Kidney (tissue), 14 donors: ENCODE data around the gene MAP3K7CL. TPM values are rescaled to one million over a fixed set of nuclear protein-coding genes. Genes with fewer than 3 reads are reported as not detected.

Experiments used
- DNase-seq, 5 donors: peaks; one replicate each; pipeline ENCODE4 v3.0.0-alpha.2; 2013 to 2020
- FAIRE-seq: peaks from 2 replicates; lab custom pipeline; 2012; peaks lifted over from hg19 to GRCh38; lab: Jason Lieb, UNC
- H3K27ac ChIP-seq, 2 donors: one replicate each; pipeline ENCODE4 v1.7.0; 2013; ENCODE audit warnings: low read depth in 2 of 2, low read length in 2 of 2, inconsistent platforms in 1 of 2
- H3K27me3 ChIP-seq: one replicate; pipeline ENCODE4 v1.7.1; 2013; ENCODE audit warnings: low read length, inconsistent platforms; ENCODE audit not compliant: control insufficient read depth, insufficient read depth
- H3K36me3 ChIP-seq, 3 donors: one replicate each; pipeline versions ENCODE4 v1.7.0 to v1.7.1; 2013; ENCODE audit warnings: low read length in 3 of 3, control low read depth in 1 of 3, inconsistent platforms in 1 of 3; ENCODE audit not compliant: insufficient read depth in 3 of 3, control insufficient read depth in 2 of 3
- H3K4me1 ChIP-seq, 3 donors: one replicate each; pipeline versions ENCODE4 v1.7.0 to v1.7.1; 2013; ENCODE audit warnings: low read length in 3 of 3, inconsistent platforms in 1 of 3, low read depth in 1 of 3; ENCODE audit not compliant: control insufficient read depth in 2 of 3, insufficient read depth in 2 of 3
- H3K4me3 ChIP-seq, 3 donors: one replicate each; pipeline versions ENCODE4 v1.7.0 to v1.8.1; 2013; ENCODE audit warnings: low read length in 3 of 3, control low read depth in 1 of 3, inconsistent platforms in 1 of 3
- H3K9ac ChIP-seq, 3 donors: one replicate each; pipeline versions ENCODE4 v1.7.0 to v1.7.1; 2013; ENCODE audit warnings: low read length in 3 of 3, control low read depth in 1 of 3, inconsistent platforms in 1 of 3
- H3K9me3 ChIP-seq, 3 donors: one replicate each; pipeline versions ENCODE4 v1.7.0 to v1.7.1; 2013; ENCODE audit warnings: low read length in 3 of 3, control low read depth in 1 of 3, inconsistent platforms in 1 of 3; ENCODE audit not compliant: control insufficient read depth in 2 of 3, insufficient read depth in 1 of 3
- intact Hi-C: fragments of 100-400 bp; cut with DNase I; formaldehyde crosslinking; loops from one replicate; pipeline ENCODE4 v1.11.1; 2022
- polyA plus RNA-seq: library from polyadenylated mRNA; stranded (reverse); fragments of 350-450 nt; fragmentation: Illumina TruSeq; extraction: RNeasy Lipid Tissue Mini Kit (QIAGEN cat#74804); gene quantifications from one replicate; pipeline ENCODE4 v1.2.3, GENCODE V29; 2014; ENCODE audit warnings: low read depth, low replicate concordance; ENCODE audit not compliant: insufficient read depth
- total RNA-seq: library from RNA; stranded (reverse); fragmentation: NEBNext Ultra II Directional; extraction: Animal tissue kit (Norgen Biotek cat#: 25700); gene quantifications from one replicate; pipeline ENCODE4 v1.2.1, GENCODE V29; 2021
- TF ChIP-seq, protein P1 (sequence below): IDR thresholded peaks from 3 replicates; pipeline ENCODE4 v1.5.1; 2012; ENCODE audit warnings: mild to moderate bottlenecking, moderate library complexity, borderline replicate concordance; ENCODE audit not compliant: insufficient read depth; ENCODE audit errors: extremely low read depth
- donor health status: control.
- donor health status: control.
- donor health status: control.
- donor health status: control.
- donor health status: control.
- donor health status: DM: yes; HTN: yes; CAD: no.
- donor health status: Normal renal cell carcinoma (clear cell type).

MAP3K7CL gene
- total and polyA plus RNA-seq, 2 donors from 2014 or later: 5.4 to 12.7 TPM

DNA sequence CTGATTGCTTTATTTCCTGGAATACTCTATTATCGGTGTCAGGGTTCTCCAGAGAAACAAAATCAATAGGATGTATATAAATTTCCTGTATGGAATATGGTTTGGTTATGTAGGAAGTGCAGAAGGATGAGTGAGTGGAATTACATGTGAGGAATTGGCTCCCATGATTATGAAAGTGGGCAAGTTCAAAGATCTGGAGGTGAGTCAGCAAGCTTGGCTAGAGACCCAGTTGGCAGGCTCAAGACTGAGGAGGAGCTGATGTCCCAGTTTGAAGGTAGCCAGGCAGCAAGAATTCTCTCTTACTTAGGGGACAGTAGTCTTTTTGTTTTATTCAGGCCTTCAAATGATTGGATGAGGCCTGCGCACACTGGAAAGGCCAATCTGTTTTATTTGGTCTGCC is 57.5 kb downstream of the MAP3K7CL start:
- Histone ChIP-seq H3K4me1 (peaks cover 0 to 4% (median 2%) of the 10 kb centered on the region in 3 donors), H3K36me3 (no peaks in the 10 kb centered on the region), H3K9me3 (no peaks in the 10 kb centered on the region), H3K27me3 (no peaks in the 10 kb centered on the region), H3K4me3 (no peak overlapping the region), H3K9ac (no peak overlapping the region), H3K27ac (no peak overlapping the region)
- TF ChIP-seq, protein P1, sequence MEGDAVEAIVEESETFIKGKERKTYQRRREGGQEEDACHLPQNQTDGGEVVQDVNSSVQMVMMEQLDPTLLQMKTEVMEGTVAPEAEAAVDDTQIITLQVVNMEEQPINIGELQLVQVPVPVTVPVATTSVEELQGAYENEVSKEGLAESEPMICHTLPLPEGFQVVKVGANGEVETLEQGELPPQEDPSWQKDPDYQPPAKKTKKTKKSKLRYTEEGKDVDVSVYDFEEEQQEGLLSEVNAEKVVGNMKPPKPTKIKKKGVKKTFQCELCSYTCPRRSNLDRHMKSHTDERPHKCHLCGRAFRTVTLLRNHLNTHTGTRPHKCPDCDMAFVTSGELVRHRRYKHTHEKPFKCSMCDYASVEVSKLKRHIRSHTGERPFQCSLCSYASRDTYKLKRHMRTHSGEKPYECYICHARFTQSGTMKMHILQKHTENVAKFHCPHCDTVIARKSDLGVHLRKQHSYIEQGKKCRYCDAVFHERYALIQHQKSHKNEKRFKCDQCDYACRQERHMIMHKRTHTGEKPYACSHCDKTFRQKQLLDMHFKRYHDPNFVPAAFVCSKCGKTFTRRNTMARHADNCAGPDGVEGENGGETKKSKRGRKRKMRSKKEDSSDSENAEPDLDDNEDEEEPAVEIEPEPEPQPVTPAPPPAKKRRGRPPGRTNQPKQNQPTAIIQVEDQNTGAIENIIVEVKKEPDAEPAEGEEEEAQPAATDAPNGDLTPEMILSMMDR: no peak
- DNase-seq: no peak
- FAIRE-seq: no peak
- intact Hi-C loops: no loop called here

GRCh38 chr21:29189353-29189752 is 58.9 kb downstream of the MAP3K7CL start:
- H3K4me3 ChIP-seq: no peak overlapping the region

GRCh38 chr21:29190923-29191331 is 60.5 kb downstream of the MAP3K7CL start:
- no peaks in the 10 kb centered on the region for H3K36me3 ChIP-seq
- intact Hi-C loops: no loop called here

More at GRCh38 chr21:29189353-29189752, 58.9 kb downstream of the MAP3K7CL start:
- Histone ChIP-seq H3K9me3 (no peaks in the 10 kb centered on the region), H3K27me3 (no peaks in the 10 kb centered on the region), H3K9ac (no peak overlapping the region), H3K4me1 (no peaks in the 10 kb centered on the region), H3K27ac (no peak overlapping the region), H3K36me3 (no peaks in the 10 kb centered on the region)
- intact Hi-C loops: no loop called here
- FAIRE-seq (no peak), DNase-seq (no peak)
- TF ChIP-seq, protein P1: no peak

More at GRCh38 chr21:29190923-29191331, 60.5 kb downstream of the MAP3K7CL start:
- H3K4me1 ChIP-seq: peaks cover 0 to under 1% (median 0%) of the 10 kb centered on the region in 3 donors
- no peaks in the 10 kb centered on the region for H3K27me3 ChIP-seq
- no peak overlapping the region for H3K27ac ChIP-seq
- no peak overlapping the region for H3K9ac ChIP-seq
- no peaks in the 10 kb centered on the region for H3K9me3 ChIP-seq
- TF ChIP-seq, protein P1: no peak
- FAIRE-seq (no peak), DNase-seq (no peak)
- no peak overlapping the region for H3K4me3 ChIP-seq
